Upper lobe of right lung (tissue), 1 donor: Measurements from ENCODE around the gene PTBP1. TPM values are rescaled to one million over a fixed set of nuclear protein-coding genes. Genes with fewer than 3 reads are reported as not detected.

Experiments
- ATAC-seq: fragments of 200-7000 bp; cut with Tn5 transposase; one replicate; pipeline ENCODE4 v1.9.1; 2020; ENCODE audit warnings: mild to moderate bottlenecking, moderate library complexity
- DNase-seq: peaks from one replicate; pipeline ENCODE4 v3.0.0-alpha.2; 2020
- H3K27ac ChIP-seq: fragments of 200-600 bp; one replicate; pipeline ENCODE4 v1.8.0; 2022
- H3K27me3 ChIP-seq: fragments of 200-600 bp; one replicate; pipeline ENCODE4 v1.8.0; 2022; ENCODE audit warnings: mild to moderate bottlenecking
- H3K36me3 ChIP-seq: fragments of 200-600 bp; one replicate; pipeline ENCODE4 v1.8.0; 2022
- H3K4me1 ChIP-seq: fragments of 200-600 bp; one replicate; pipeline ENCODE4 v1.8.0; 2022
- H3K4me3 ChIP-seq: fragments of 200-600 bp; one replicate; pipeline ENCODE4 v1.8.0; 2022; ENCODE audit warnings: mild to moderate bottlenecking
- H3K9me3 ChIP-seq: fragments of 200-600 bp; one replicate; pipeline ENCODE4 v1.8.0; 2022
- intact Hi-C: fragments of 100-400 bp; cut with DNase I; formaldehyde crosslinking; loops from one replicate; pipeline ENCODE4 v1.11.0; 2022
- total RNA-seq: library from RNA; stranded (reverse); fragmentation: NEBNext Ultra II Directional; extraction: Animal tissue kit (Norgen Biotek cat#: 25700); gene quantifications from one replicate; pipeline ENCODE4 v1.2.1, GENCODE V29; 2021
- TF ChIP-seq, protein P1 (sequence below): fragments of 200-600 bp; IDR thresholded peaks from one replicate; pipeline ENCODE4 v1.8.0; 2022; ENCODE audit warnings: antibody characterized with exemption
- donor health status: DM: no; HTN: yes; CAD: no; lungs with severe emphysema.

PTBP1 gene
- total RNA-seq, 1 donor from 2014 or later: 245 TPM

DNA sequence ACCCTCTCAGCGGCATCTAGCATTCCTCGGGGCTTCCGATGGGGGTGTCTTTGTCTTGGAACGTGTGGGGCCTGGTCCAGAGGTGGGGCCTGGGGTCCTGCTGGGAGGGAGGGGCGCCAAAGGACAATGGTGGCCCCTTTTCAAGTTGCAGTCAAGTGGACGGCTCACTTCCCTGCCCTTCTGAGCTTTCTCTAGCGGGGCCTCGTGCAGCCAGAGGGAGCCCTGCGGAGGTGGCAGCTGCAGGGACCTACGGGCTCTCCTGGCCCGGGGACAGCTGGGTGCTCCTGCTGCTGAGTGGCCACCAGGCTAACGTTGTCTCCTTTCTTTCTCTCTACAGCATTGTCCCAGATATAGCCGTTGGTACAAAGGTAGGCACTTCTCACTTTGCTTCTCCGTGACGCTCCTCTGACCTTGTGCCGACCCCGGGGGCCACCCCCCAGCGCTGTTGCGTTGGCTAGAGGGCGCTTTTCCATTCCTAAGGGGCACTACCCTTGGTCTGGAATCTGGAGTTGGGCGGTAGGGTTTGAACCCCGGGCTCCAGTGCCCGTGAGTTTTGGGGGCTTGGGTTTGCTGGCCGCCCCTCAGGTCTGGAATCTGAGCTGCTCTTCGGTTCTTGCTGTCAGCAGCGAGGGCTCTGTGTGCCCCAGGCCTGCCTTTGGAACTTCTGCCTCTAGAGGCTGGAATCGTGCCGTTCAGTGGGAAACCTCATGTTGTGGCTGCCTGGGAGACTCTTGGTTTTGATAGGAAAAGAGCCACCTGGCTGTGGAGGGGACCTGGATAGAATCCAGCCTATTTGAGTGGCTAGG is 2.0 kb downstream of the PTBP1 start:
- peaks cover 55% of the 10 kb centered on the region for H3K4me1 ChIP-seq
- H3K27me3 ChIP-seq: no peaks in the 10 kb centered on the region
- H3K36me3 ChIP-seq: peaks cover 44% of the 10 kb centered on the region
- intact Hi-C loops: no loop called here
- H3K4me3 ChIP-seq: peak overlapping the region; percentile 83
- no peaks in the 10 kb centered on the region for H3K9me3 ChIP-seq
- TF ChIP-seq, protein P1, sequence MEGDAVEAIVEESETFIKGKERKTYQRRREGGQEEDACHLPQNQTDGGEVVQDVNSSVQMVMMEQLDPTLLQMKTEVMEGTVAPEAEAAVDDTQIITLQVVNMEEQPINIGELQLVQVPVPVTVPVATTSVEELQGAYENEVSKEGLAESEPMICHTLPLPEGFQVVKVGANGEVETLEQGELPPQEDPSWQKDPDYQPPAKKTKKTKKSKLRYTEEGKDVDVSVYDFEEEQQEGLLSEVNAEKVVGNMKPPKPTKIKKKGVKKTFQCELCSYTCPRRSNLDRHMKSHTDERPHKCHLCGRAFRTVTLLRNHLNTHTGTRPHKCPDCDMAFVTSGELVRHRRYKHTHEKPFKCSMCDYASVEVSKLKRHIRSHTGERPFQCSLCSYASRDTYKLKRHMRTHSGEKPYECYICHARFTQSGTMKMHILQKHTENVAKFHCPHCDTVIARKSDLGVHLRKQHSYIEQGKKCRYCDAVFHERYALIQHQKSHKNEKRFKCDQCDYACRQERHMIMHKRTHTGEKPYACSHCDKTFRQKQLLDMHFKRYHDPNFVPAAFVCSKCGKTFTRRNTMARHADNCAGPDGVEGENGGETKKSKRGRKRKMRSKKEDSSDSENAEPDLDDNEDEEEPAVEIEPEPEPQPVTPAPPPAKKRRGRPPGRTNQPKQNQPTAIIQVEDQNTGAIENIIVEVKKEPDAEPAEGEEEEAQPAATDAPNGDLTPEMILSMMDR: no peak
- DNase-seq: no peak
- H3K27ac ChIP-seq: peak overlapping the region; percentile 85
- no peak for ATAC-seq

GRCh38 chr19:800360-801029 is 3.2 kb downstream of the PTBP1 start:
- TF ChIP-seq, protein P1: no peak

GRCh38 chr19:801030-801860 is 4.0 kb downstream of the PTBP1 start:
- Histone ChIP-seq H3K9me3 (no peaks in the 10 kb centered on the region), H3K27me3 (no peaks in the 10 kb centered on the region), H3K36me3 (peaks cover 64% of the 10 kb centered on the region), H3K4me1 (peaks cover 48% of the 10 kb centered on the region), H3K4me3 (peak overlapping the region; percentile 83), H3K27ac (peak overlapping the region; percentile 61)
- ATAC-seq (peak; percentile 0), DNase-seq (peak; percentile 89)
- intact Hi-C loops: no loop called here
- TF ChIP-seq, protein P1: no peak

More at GRCh38 chr19:800360-801029, 3.2 kb downstream of the PTBP1 start:
- Histone ChIP-seq H3K27ac (peak overlapping the region; percentile 36), H3K27me3 (no peaks in the 10 kb centered on the region), H3K36me3 (peaks cover 56% of the 10 kb centered on the region), H3K9me3 (no peaks in the 10 kb centered on the region), H3K4me1 (peaks cover 55% of the 10 kb centered on the region), H3K4me3 (peak overlapping the region; percentile 83)
- intact Hi-C loops: no loop called here
- ATAC-seq: no peak
- DNase-seq: no peak

DNA sequence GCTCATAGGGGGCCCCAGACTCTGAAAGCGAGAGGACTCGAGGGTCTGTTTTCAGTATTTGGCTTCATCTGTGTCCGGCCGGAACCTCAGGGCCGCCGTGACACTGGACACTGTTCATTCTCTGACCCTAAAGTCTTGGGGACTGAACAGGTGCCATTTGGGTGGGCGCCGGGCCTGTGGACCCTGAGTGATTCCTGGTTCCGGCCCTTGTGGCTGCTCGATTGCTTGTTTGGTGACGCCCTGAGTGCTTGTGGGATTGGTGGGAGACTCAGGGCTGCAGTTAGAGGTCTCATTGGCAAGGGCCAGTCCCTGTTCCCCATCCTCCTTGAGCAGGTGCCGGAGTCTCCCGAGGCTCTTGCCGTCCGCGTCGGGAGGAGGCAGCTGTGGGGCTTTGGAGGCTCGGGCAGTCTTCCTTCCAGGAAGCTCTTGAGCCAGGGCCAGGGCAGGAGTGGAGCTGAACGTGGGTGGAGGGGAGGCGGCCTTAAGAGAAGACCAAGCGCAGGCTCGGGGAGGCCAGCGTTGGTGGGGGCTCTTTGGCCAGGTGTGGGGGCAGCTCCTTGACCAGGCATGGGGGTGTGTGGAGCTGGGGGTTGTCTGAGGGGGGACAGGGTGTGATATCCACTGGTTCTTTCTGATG is 4.7 kb downstream of the PTBP1 start:
- Histone ChIP-seq H3K27ac (peak overlapping the region; percentile 61), H3K4me1 (peaks cover 46% of the 10 kb centered on the region), H3K36me3 (peaks cover 71% of the 10 kb centered on the region), H3K27me3 (no peaks in the 10 kb centered on the region), H3K4me3 (peak overlapping the region; percentile 83), H3K9me3 (no peaks in the 10 kb centered on the region)
- DNase-seq (peak; percentile 88), ATAC-seq (peak; percentile 29)
- intact Hi-C loops: no loop called here
- TF ChIP-seq, protein P1: no peak

DNA sequence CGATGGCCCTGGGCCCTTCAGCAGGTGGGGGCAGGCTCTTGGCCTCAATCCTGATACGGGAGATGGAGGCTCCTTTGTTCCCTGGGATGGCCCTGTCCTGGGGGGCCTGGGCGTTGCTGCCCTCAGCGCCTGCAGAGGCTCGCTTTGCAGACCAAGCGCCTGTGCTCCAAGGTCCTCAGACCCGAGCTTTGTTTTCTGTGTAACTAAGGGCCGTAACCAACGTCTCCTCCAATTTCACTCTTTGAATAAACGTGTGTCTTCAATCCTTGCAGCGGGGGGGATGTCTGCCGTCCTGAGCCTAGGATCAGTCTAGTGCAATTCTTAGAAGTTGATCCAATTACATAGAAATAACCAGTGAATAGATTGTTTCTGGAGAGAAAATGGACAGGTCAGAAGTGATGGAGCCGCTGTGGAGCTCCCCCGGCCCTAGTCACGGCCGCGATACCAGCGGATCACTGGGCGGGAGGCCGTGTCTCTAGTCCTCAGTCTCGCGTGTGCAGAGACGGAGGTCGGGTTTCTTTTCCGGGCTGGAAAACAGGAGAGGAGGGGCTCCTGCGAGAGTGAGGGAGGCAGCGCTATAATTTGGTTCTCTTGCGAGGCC is 5.3 kb downstream of the PTBP1 start:
- DNase-seq (no peak), ATAC-seq (no peak)
- TF ChIP-seq, protein P1: no peak
- Histone ChIP-seq H3K27me3 (no peaks in the 10 kb centered on the region), H3K27ac (peak overlapping the region; percentile 30), H3K9me3 (no peaks in the 10 kb centered on the region), H3K36me3 (peaks cover 77% of the 10 kb centered on the region), H3K4me1 (peaks cover 46% of the 10 kb centered on the region), H3K4me3 (peak overlapping the region; percentile 7)
- intact Hi-C loops: no loop called here
